HCT116 (cell line): ENCODE results near the gene CTLA4. TPM values are rescaled to one million over a fixed set of nuclear protein-coding genes. Genes with fewer than 3 reads are reported as not detected.

Source experiments
- ATAC-seq: fragments of 200-7000 bp; cut with Tn5 transposase; 2 replicates; pipeline ENCODE4 v1.9.1; 2020; ENCODE audit warnings: mild to moderate bottlenecking, moderate library complexity
- BruUV-seq: library from RNA; stranded (reverse); fragments of 400-500 nt; replicated peaks from 2 replicates; lab custom pipeline; 2021; lab: Mats Ljungman, UMichigan
- CTCF ChIA-PET: fragments of 300-600 bp; sonication (Branson Sonifier 250); formaldehyde crosslinking; loops from one replicate; lab custom pipeline; 2021; ENCODE audit warnings: antibody characterized with exemption; lab: Charles Lee
- POLR2A ChIA-PET: fragments of 300-600, 350-600 bp; sonication (Branson Sonifier 250); formaldehyde crosslinking; loops from one replicate; lab custom pipeline; 2021; ENCODE audit warnings: antibody characterized with exemption; lab: Charles Lee
- RAD21 ChIA-PET, 2 experiments: fragments of 300-600 bp; sonication (Branson Sonifier 250); formaldehyde crosslinking; loops; one replicate each; lab custom pipeline; 2023; ENCODE audit warnings: low total read pairs in 2 of 2; ENCODE audit not compliant: uncharacterized antibody in 2 of 2, unreplicated experiment in 2 of 2, low non-redundant PET in 1 of 2; lab: Charles Lee
- DNase-seq: peaks from one replicate; pipeline ENCODE4 v3.0.0-alpha.2; 2010; ENCODE audit warnings: low read depth, low spot score
- H2AFZ ChIP-seq: fragments of 200-600 bp; shearing (Covaris generic), sonication (generic); 2 replicates; pipeline ENCODE4 v1.6.1; 2017; ENCODE audit warnings: low read depth, mixed run types, mixed read lengths, antibody characterized with exemption, low read length; ENCODE audit not compliant: poor library complexity, severe bottlenecking
- H3K27ac ChIP-seq: 2 replicates; pipeline ENCODE4 v1.5.1; 2012; ENCODE audit warnings: low read depth, low read length
- H3K27me3 ChIP-seq: fragments of 200-600 bp; sonication (generic); 2 replicates; pipeline ENCODE4 v1.6.1; 2016; ENCODE audit warnings: mixed run types, low read length, mixed read lengths; ENCODE audit not compliant: insufficient read depth
- H3K36me3 ChIP-seq, 2 experiments: fragments of 200-500 bp in 1 of 2; fragments of 200-600 bp in 1 of 2; sonication (Bioruptor generic) in 1 of 2; sonication (generic) in 1 of 2; 2 replicates each; pipeline versions ENCODE4 v1.5.1 to v1.6.1; 2014 to 2016; ENCODE audit warnings: low read length in 2 of 2, inconsistent platforms in 1 of 2, mixed read lengths in 1 of 2, mixed run types in 1 of 2; ENCODE audit not compliant: insufficient read depth in 2 of 2, control insufficient read depth in 1 of 2
- H3K4me1 ChIP-seq, 2 experiments: fragments of 200-600 bp in 1 of 2; sonication (generic) in 1 of 2; 2 replicates each; pipeline versions ENCODE4 v1.5.1 to v1.6.1; 2012 to 2017; ENCODE audit warnings: low read length in 2 of 2, inconsistent platforms in 1 of 2, mild to moderate bottlenecking in 1 of 2, mixed read lengths in 1 of 2, mixed run types in 1 of 2, moderate library complexity in 1 of 2; ENCODE audit not compliant: insufficient read depth in 2 of 2, control insufficient read depth in 1 of 2
- H3K4me2 ChIP-seq: fragments of 200-600 bp; sonication (generic); 2 replicates; pipeline ENCODE4 v1.6.1; 2017; ENCODE audit warnings: mixed run types, low read length, mixed read lengths
- H3K4me3 ChIP-seq, 2 experiments: fragments of 200-600 bp in 1 of 2; sonication (generic) in 1 of 2; replicated peaks in 1 of 2; 2 replicates each; pipeline ENCODE4 v1.5.1; 2011 to 2016; ENCODE audit warnings: low read length in 2 of 2, control low read depth in 1 of 2, low read depth in 1 of 2, mild to moderate bottlenecking in 1 of 2, mixed read lengths in 1 of 2, mixed run types in 1 of 2
- H3K79me2 ChIP-seq: fragments of 200-600 bp; sonication (generic); 2 replicates; pipeline ENCODE4 v1.6.1; 2017; ENCODE audit warnings: mild to moderate bottlenecking, mixed run types, low read length, moderate library complexity, mixed read lengths; ENCODE audit not compliant: insufficient read depth
- H3K9ac ChIP-seq: fragments of 200-600 bp; sonication (generic); 2 replicates; pipeline ENCODE4 v1.6.1; 2016; ENCODE audit warnings: low read length, mixed read lengths
- H3K9me2 ChIP-seq: fragments of 200-600 bp; sonication (generic), shearing (Covaris generic); 2 replicates; pipeline ENCODE4 v1.6.1; 2017; ENCODE audit warnings: mixed run types, mild to moderate bottlenecking, moderate library complexity; ENCODE audit not compliant: insufficient read depth
- H3K9me3 ChIP-seq, 2 experiments: fragments of 200-500 bp in 1 of 2; fragments of 200-600 bp in 1 of 2; sonication (Bioruptor generic) in 1 of 2; sonication (generic) in 1 of 2; 2 replicates each; pipeline ENCODE4 v1.6.1; 2014 to 2017; ENCODE audit warnings: low read length in 2 of 2, mixed read lengths in 2 of 2, inconsistent platforms in 1 of 2, low read depth in 1 of 2, mild to moderate bottlenecking in 1 of 2, mixed run types in 1 of 2, moderate library complexity in 1 of 2; ENCODE audit not compliant: control insufficient read depth in 1 of 2, insufficient read depth in 1 of 2
- H4K20me1 ChIP-seq: fragments of 200-600 bp; sonication (generic), shearing (Covaris generic); 2 replicates; pipeline ENCODE4 v1.6.1; 2017; ENCODE audit warnings: mixed run types, mild to moderate bottlenecking, moderate library complexity; ENCODE audit not compliant: insufficient read depth
- ATF3 ChIP-seq: IDR thresholded peaks from 2 replicates; pipeline ENCODE4 v1.6.1; 2012
- CBX3 ChIP-seq: IDR thresholded peaks from 2 replicates; pipeline ENCODE4 v1.6.1; 2012; ENCODE audit warnings: low read depth
- EGR1 ChIP-seq: IDR thresholded peaks from 2 replicates; pipeline ENCODE4 v1.6.1; 2012; ENCODE audit warnings: low read depth
- ELF1 ChIP-seq: IDR thresholded peaks from 2 replicates; pipeline ENCODE4 v1.6.1; 2012; ENCODE audit warnings: low read depth, borderline replicate concordance
- EZH2 ChIP-seq: fragments of 200-600 bp; sonication (generic); IDR thresholded peaks from 2 replicates; pipeline ENCODE4 v1.6.1; 2017; ENCODE audit warnings: antibody characterized with exemption, mixed run types
- EZH2phosphoT487 ChIP-seq: fragments of 200-600 bp; IDR thresholded peaks from 2 replicates; pipeline ENCODE4 v1.6.1; 2018; ENCODE audit warnings: antibody characterized with exemption, borderline replicate concordance
- POLR2A ChIP-seq: IDR thresholded peaks from 2 replicates; pipeline ENCODE4 v1.7.0; 2011; ENCODE audit warnings: borderline replicate concordance; ENCODE audit not compliant: insufficient read depth, insufficient read length; ENCODE audit errors: extremely low read depth
- POLR2AphosphoS5 ChIP-seq: IDR thresholded peaks from 2 replicates; pipeline ENCODE4 v1.6.1; 2011; ENCODE audit warnings: mild to moderate bottlenecking, low read depth, low read length, moderate library complexity
- RAD21 ChIP-seq: IDR thresholded peaks from 2 replicates; pipeline ENCODE4 v1.6.1; 2012; ENCODE audit warnings: low read depth, mild to moderate bottlenecking
- REST ChIP-seq: IDR thresholded peaks from 2 replicates; pipeline ENCODE4 v1.6.1; 2012; ENCODE audit warnings: low read depth
- SRF ChIP-seq: IDR thresholded peaks from 2 replicates; pipeline ENCODE4 v1.6.1; 2012; ENCODE audit warnings: low read depth
- TCF7L2 ChIP-seq: IDR thresholded peaks from 2 replicates; pipeline ENCODE4 v1.7.0; 2011; ENCODE audit warnings: borderline replicate concordance, inconsistent platforms; ENCODE audit not compliant: insufficient read depth, insufficient read length; ENCODE audit errors: extremely low read depth
- YY1 ChIP-seq: IDR thresholded peaks from 2 replicates; pipeline ENCODE4 v1.6.1; 2011; ENCODE audit warnings: low read length, low read depth, moderate library complexity, mild to moderate bottlenecking; ENCODE audit not compliant: insufficient replicate concordance; ENCODE audit errors: extremely low read depth
- intact Hi-C: fragments of 100-400 bp; cut with micrococcal nuclease; formaldehyde crosslinking; loops from 2 replicates; pipeline ENCODE4 v1.10.0; 2022
- total RNA-seq: library from RNA; stranded (reverse); gene quantifications from one replicate; pipeline ENCODE4 v1.2.1, GENCODE V29; 2021; ENCODE audit not compliant: unreplicated experiment

The CTLA4 gene
- total RNA-seq, 1 experiment from 2014 or later, result 0.37 TPM

GRCh38 chr2:203889542-203889941 is 22.0 kb downstream of the CTLA4 start:
- intact Hi-C loops, result no loop called here
- H3K27ac ChIP-seq, result no peak overlapping the region
- ChIA-PET POLR2A (no interaction called here), CTCF (no interaction called here), RAD21 (no interaction called here)
- H3K4me2 ChIP-seq, result no peak overlapping the region
- H3K4me1 ChIP-seq, result no peaks in the 10 kb centered on the region
- H3K9ac ChIP-seq, result no peak overlapping the region
- H3K36me3 ChIP-seq, result no peaks in the 10 kb centered on the region
- no peaks in the 10 kb centered on the region for H3K9me3 ChIP-seq
- no TSS peak for BruUV-seq
- H3K79me2 ChIP-seq, result no peaks in the 10 kb centered on the region
- no peak for TF ChIP-seq ATF3
- no peak for TF ChIP-seq EZH2phosphoT487
- no peak for TF ChIP-seq ELF1
- no peak for TF ChIP-seq YY1
- TF ChIP-seq REST, result no peak
- H2AFZ ChIP-seq, result no peak overlapping the region
- H3K4me3 ChIP-seq, result no peak overlapping the region
- 0 out of 2 replicates have a peak, but pooled peaks cover 2% of the 10 kb centered on the region for H3K9me2 ChIP-seq
- ATAC-seq (no peak), DNase-seq (no peak)
- H3K27me3 ChIP-seq, result no peaks in the 10 kb centered on the region
- H4K20me1 ChIP-seq, result no peaks in the 10 kb centered on the region

- DNase-seq (no peak), ATAC-seq (no peak)
- Histone ChIP-seq H3K36me3 (no peaks in the 10 kb centered on the region), H3K4me3 (no peak overlapping the region), H3K9ac (no peak overlapping the region), H3K27me3 (no peaks in the 10 kb centered on the region), H4K20me1 (no peaks in the 10 kb centered on the region), H3K4me2 (no peak overlapping the region), H3K27ac (no peak overlapping the region), H3K79me2 (no peaks in the 10 kb centered on the region), H3K4me1 (no peaks in the 10 kb centered on the region), H3K9me2 (0 out of 2 replicates have a peak, but pooled peaks cover 2% of the 10 kb centered on the region), H2AFZ (no peak overlapping the region), H3K9me3 (no peaks in the 10 kb centered on the region)
- ChIA-PET POLR2A (no interaction called here), CTCF (no interaction called here), RAD21 (no interaction called here)
- no peak for TF ChIP-seq RAD21
- TF ChIP-seq CBX3, result no peak
- TF ChIP-seq TCF7L2, result no peak
- no peak for TF ChIP-seq POLR2AphosphoS5
- no peak for TF ChIP-seq ELF1
- no peak for TF ChIP-seq EZH2
- no peak for TF ChIP-seq SRF
- TF ChIP-seq POLR2A, result no peak
- no peak for TF ChIP-seq REST
- TF ChIP-seq EGR1, result no peak
- no TSS peak for BruUV-seq
- intact Hi-C loops, result no loop called here
Observed at GRCh38 chr2:203889944-203890343, 22.4 kb downstream of the CTLA4 start.
